Sigmoid colon (tissue), 7 donors: Measurements from ENCODE around the gene PHC2. TPM values are rescaled to one million over a fixed set of nuclear protein-coding genes. Genes with fewer than 3 reads are reported as not detected.

Experiments
- DNase-seq: peaks from one replicate; pipeline ENCODE4 v3.0.0-alpha.2; 2019
- H3K27ac ChIP-seq, 4 donors: fragments of 200-600 bp; sonication (generic); one replicate each; pipeline ENCODE4 v1.5.1; 2016 to 2019; ENCODE audit warnings: mild to moderate bottlenecking in 1 of 4
- H3K27me3 ChIP-seq, 3 donors: fragments of 200-600 bp; sonication (generic); one replicate each; pipeline ENCODE4 v1.5.1; 2019; ENCODE audit warnings: mild to moderate bottlenecking in 1 of 3
- H3K36me3 ChIP-seq, 4 donors: fragments of 200-600 bp; sonication (generic); one replicate each; pipeline ENCODE4 v1.5.1; 2016 to 2019
- H3K4me1 ChIP-seq, 4 donors: fragments of 200-600 bp; sonication (generic); one replicate each; pipeline ENCODE4 v1.5.1; 2017 to 2019
- H3K4me3 ChIP-seq, 4 donors: fragments of 200-600 bp; sonication (generic); one replicate each; pipeline ENCODE4 v1.5.1; 2017 to 2019; ENCODE audit warnings: mild to moderate bottlenecking in 2 of 4, moderate library complexity in 1 of 4
- H3K9me3 ChIP-seq, 4 donors: fragments of 200-600 bp in 3 of 4; sonication (generic) in 3 of 4; one replicate each; pipeline versions ENCODE4 v1.5.1 to v1.6.1; 2013 to 2019
- EP300 ChIP-seq, 4 donors: sonication (generic); formaldehyde crosslinking; IDR thresholded peaks; one replicate each; pipeline ENCODE4 v1.6.1; 2017; ENCODE audit warnings: antibody characterized with exemption in 4 of 4
- POLR2A ChIP-seq, 2 donors: fragments of 450-650 bp; IDR thresholded peaks; one replicate each; pipeline ENCODE4 v1.6.1; 2016; ENCODE audit warnings: antibody characterized with exemption in 2 of 2, mild to moderate bottlenecking in 2 of 2, moderate library complexity in 2 of 2
- POLR2AphosphoS5 ChIP-seq, 4 donors: sonication (generic); formaldehyde crosslinking; IDR thresholded peaks; one replicate each; pipeline ENCODE4 v1.6.1; 2017; ENCODE audit warnings: antibody characterized with exemption in 4 of 4
- whole genome bisulfite sequencing, 2 donors: extraction: QIAGEN DNeasy Blood & Tissue Kit; methylation state at CpG; one replicate each; pipeline ENCODE4 v1.1.7; 2013; 5-methylcytosine and 5-hydroxymethylcytosine counted together
- intact Hi-C: fragments of 100-400 bp; cut with DNase I; formaldehyde crosslinking; loops from one replicate; pipeline ENCODE4 v1.15.1; 2023
- polyA plus RNA-seq, 3 donors: library from polyadenylated mRNA; stranded (reverse); fragments of 200-250 nt; gene quantifications; one replicate each; pipeline ENCODE4 v1.2.3, GENCODE V29; 2013
- total RNA-seq, 4 donors: library from RNA; depleted of rRNA; stranded (reverse); fragments of >200 nt; gene quantifications; one replicate each; pipeline ENCODE4 v1.1.0, GENCODE V29; 2016
- TF ChIP-seq, protein P1 (sequence below), 4 experiments: fragments of 450-650 bp in 3 of 4; fragments of 200-600 bp in 1 of 4; IDR thresholded peaks; one replicate each; pipeline ENCODE4 v1.5.1; 2016 to 2019; ENCODE audit warnings: antibody characterized with exemption in 4 of 4, mild to moderate bottlenecking in 3 of 4, moderate library complexity in 2 of 4
- donor health status: healthy with polysubstance abuse.
- donor health status: Bipolar disorder and iron deficiency.
- donor health status: healthy.

Gene PHC2
- total and polyA plus RNA-seq, 7 donors = 56.2 to 199 (median 96.3) TPM

DNA sequence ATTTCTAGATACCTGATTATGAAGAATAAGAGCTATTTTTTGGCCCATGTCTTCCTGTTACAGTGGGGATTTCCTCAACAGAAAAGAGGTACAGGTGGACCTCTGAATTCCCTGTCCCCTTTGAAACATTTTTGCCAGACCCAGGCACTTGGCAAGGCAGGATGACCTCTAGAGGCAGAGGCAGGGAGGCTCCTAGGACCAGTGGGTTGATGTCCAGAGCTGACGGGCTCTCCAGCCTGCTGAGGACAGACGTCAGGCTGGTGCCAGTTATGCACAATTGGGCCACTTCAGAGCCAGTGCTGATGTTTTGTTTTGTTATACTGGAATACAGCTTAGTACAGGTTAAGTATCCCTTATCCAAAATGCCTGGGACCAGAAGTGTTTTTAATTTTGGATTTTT lies 91.5 kb downstream of the PHC2 start:
- Histone ChIP-seq H3K9me3 (no peaks in the 10 kb centered on the region), H3K4me1 (peaks cover 0 to 100% (median 99%) of the 10 kb centered on the region in 4 donors), H3K27ac (peak overlapping the region; percentile 79 to 100 (median 98)), H3K27me3 (no peaks in the 10 kb centered on the region), H3K36me3 (peaks cover 0 to 10% (median 0%) of the 10 kb centered on the region in 4 donors), H3K4me3 (peak overlapping the region in 2 of 4 donors; percentile 0 to 12)
- no peak for TF ChIP-seq POLR2A (IDR thresholded peaks at IDR 0.05)
- TF ChIP-seq, protein P1, sequence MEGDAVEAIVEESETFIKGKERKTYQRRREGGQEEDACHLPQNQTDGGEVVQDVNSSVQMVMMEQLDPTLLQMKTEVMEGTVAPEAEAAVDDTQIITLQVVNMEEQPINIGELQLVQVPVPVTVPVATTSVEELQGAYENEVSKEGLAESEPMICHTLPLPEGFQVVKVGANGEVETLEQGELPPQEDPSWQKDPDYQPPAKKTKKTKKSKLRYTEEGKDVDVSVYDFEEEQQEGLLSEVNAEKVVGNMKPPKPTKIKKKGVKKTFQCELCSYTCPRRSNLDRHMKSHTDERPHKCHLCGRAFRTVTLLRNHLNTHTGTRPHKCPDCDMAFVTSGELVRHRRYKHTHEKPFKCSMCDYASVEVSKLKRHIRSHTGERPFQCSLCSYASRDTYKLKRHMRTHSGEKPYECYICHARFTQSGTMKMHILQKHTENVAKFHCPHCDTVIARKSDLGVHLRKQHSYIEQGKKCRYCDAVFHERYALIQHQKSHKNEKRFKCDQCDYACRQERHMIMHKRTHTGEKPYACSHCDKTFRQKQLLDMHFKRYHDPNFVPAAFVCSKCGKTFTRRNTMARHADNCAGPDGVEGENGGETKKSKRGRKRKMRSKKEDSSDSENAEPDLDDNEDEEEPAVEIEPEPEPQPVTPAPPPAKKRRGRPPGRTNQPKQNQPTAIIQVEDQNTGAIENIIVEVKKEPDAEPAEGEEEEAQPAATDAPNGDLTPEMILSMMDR (IDR thresholded peaks at IDR 0.05) = no peak
- no peak for TF ChIP-seq POLR2AphosphoS5 (IDR thresholded peaks at IDR 0.05)
- no peak for TF ChIP-seq EP300 (IDR thresholded peaks at IDR 0.05)
- 72 to 75% methylated on average over 2 of the region's 2 CpGs for WGBS, 2 donors
- intact Hi-C loops = no loop called here
- DNase-seq = peak; percentile 74

- WGBS, 2 donors = 61 to 66% methylated on average over 14 of the region's 14 CpGs
- DNase-seq = peak; percentile 89
- intact Hi-C loops = no loop called here
- Histone ChIP-seq H3K36me3 (peaks cover 0 to 10% (median 0%) of the 10 kb centered on the region in 4 donors), H3K4me1 (peaks cover 0 to 100% (median 99%) of the 10 kb centered on the region in 4 donors), H3K27ac (peak overlapping the region; percentile 79 to 100 (median 98)), H3K4me3 (peak overlapping the region in 2 of 4 donors; percentile 4 to 12), H3K9me3 (no peaks in the 10 kb centered on the region), H3K27me3 (no peaks in the 10 kb centered on the region)
- TF ChIP-seq POLR2A (IDR thresholded peaks at IDR 0.05) = peak in 1 of 2 donors; percentile 31
- TF ChIP-seq EP300 (IDR thresholded peaks at IDR 0.05) = peak in 3 of 4 donors; percentile 73 to 91 (median 78)
- TF ChIP-seq, protein P1 (IDR thresholded peaks at IDR 0.05) = no peak
- TF ChIP-seq POLR2AphosphoS5 (IDR thresholded peaks at IDR 0.05) = peak; percentile 69 to 88 (median 81)
Measured at GRCh38 chr1:33338440-33339211, 92.3 kb downstream of the PHC2 start.

GRCh38 chr1:33338048-33338439 lies 92.9 kb downstream of the PHC2 start:
- intact Hi-C loops = no loop called here
- peak; percentile 70 for DNase-seq
- peak in 1 of 4 donors; percentile 3 for TF ChIP-seq POLR2AphosphoS5 (IDR thresholded peaks at IDR 0.05)
- TF ChIP-seq, protein P1 (IDR thresholded peaks at IDR 0.05) = no peak
- H3K4me3 ChIP-seq = peak overlapping the region in 1 of 4 donors; percentile 4
- H3K27ac ChIP-seq = peak overlapping the region; percentile 79 to 100 (median 98)
- H3K36me3 ChIP-seq = peaks cover 0 to 14% (median 2%) of the 10 kb centered on the region in 4 donors
- H3K9me3 ChIP-seq = no peaks in the 10 kb centered on the region
- peaks cover 0 to 100% (median 99%) of the 10 kb centered on the region in 4 donors for H3K4me1 ChIP-seq
- WGBS, 2 donors = 34 to 43% methylated on average over 1 of the region's 1 CpG
- H3K27me3 ChIP-seq = no peaks in the 10 kb centered on the region

GRCh38 chr1:33337441-33337840 lies 93.5 kb downstream of the PHC2 start:
- intact Hi-C loops = no loop called here
- H3K4me1 ChIP-seq = peaks cover 0 to 100% (median 99%) of the 10 kb centered on the region in 4 donors
- TF ChIP-seq EP300 (IDR thresholded peaks at IDR 0.05) (no peak), POLR2A (IDR thresholded peaks at IDR 0.05) (no peak), POLR2AphosphoS5 (IDR thresholded peaks at IDR 0.05) (no peak)
- TF ChIP-seq, protein P1 (IDR thresholded peaks at IDR 0.05) = no peak

More at GRCh38 chr1:33337441-33337840, 93.5 kb downstream of the PHC2 start:
- Histone ChIP-seq H3K9me3 (no peaks in the 10 kb centered on the region), H3K27me3 (no peaks in the 10 kb centered on the region), H3K4me3 (no peak overlapping the region), H3K36me3 (peaks cover 0 to 16% (median 5%) of the 10 kb centered on the region in 4 donors), H3K27ac (peak overlapping the region; percentile 79 to 100 (median 98))
- DNase-seq = no peak
- WGBS, 2 donors = 80 to 95% methylated on average over 6 of the region's 6 CpGs
